Fibroblast of villous mesenchyme (primary cell): ENCODE data around the gene DENND5B. TPM values are rescaled to one million over a fixed set of nuclear protein-coding genes. Genes with fewer than 3 reads are reported as not detected.

Experiments
- DNase-seq: peaks from one replicate; pipeline ENCODE4 v3.0.0-alpha.2; 2010; ENCODE audit warnings: low read depth
- H3K4me3 ChIP-seq: 2 replicates; pipeline ENCODE4 v1.5.1; 2011; ENCODE audit warnings: low read depth, mild to moderate bottlenecking, low read length
- CTCF ChIP-seq: IDR thresholded peaks from 2 replicates; pipeline ENCODE4 v1.5.1; 2012; ENCODE audit warnings: low read depth, mild to moderate bottlenecking, low read length; ENCODE audit not compliant: insufficient read depth
- total RNA-seq: library from RNA; depleted of rRNA; stranded (reverse); fragments of >200 nt; gene quantifications from 2 replicates; pipeline ENCODE4 v1.2.3, GENCODE V29; 2012

DENND5B gene
- total RNA-seq, 1 donor: 11.7 TPM

- TF ChIP-seq CTCF: no peak
- no peak for DNase-seq
- no peak overlapping the region for H3K4me3 ChIP-seq
These were observed 227.5 kb downstream of the DENND5B start for GRCh38 chr12:31363416-31363809.

GRCh38 chr12:31362759-31363415, 228.0 kb downstream of the DENND5B start:
- DNase-seq: peak; percentile 15
- peak; percentile 9 for TF ChIP-seq CTCF
- no peak overlapping the region for H3K4me3 ChIP-seq

GRCh38 chr12:31362115-31362758, 228.7 kb downstream of the DENND5B start:
- DNase-seq: no peak
- no peak overlapping the region for H3K4me3 ChIP-seq
- no peak for TF ChIP-seq CTCF

- TF ChIP-seq CTCF: no peak
- no peak for DNase-seq
- no peak overlapping the region for H3K4me3 ChIP-seq
These were observed 229.2 kb downstream of the DENND5B start for GRCh38 chr12:31361730-31362114.

- TF ChIP-seq CTCF: no peak
- no peak overlapping the region for H3K4me3 ChIP-seq
- DNase-seq: no peak
These were observed 235.2 kb downstream of the DENND5B start for GRCh38 chr12:31355747-31356107.

- no peak for TF ChIP-seq CTCF
- no peak overlapping the region for H3K4me3 ChIP-seq
- peak; percentile 14 for DNase-seq
These were observed 236.9 kb downstream of the DENND5B start for GRCh38 chr12:31353750-31354708.
